T-helper 1 cell (primary cell): Measurements from ENCODE around the gene SPECC1.
"Not testable (repeated sequence)": the region's sequence is repeated elsewhere in the genome, so short reads cannot be mapped to it uniquely, and the experiment has no call there.

ENCODE experiments used
- DNase-seq, 5 donors: peaks; one replicate each; pipeline ENCODE4 v3.0.0-alpha.2; 2012 to 2020

The SPECC1 gene

GRCh38 chr17:20097330-20097729 is 88.2 kb downstream of the SPECC1 start:
- no peak for DNase-seq

- no peak for DNase-seq
These were observed 89.2 kb downstream of the SPECC1 start for GRCh38 chr17:20098314-20098713.

- not testable (repeated sequence) for DNase-seq
These were observed 91.6 kb downstream of the SPECC1 start for GRCh38 chr17:20100806-20101205.

- DNase-seq, result no peak
These were observed 94.6 kb downstream of the SPECC1 start for GRCh38 chr17:20103454-20104446.

- DNase-seq, result no peak
These were observed 96.6 kb downstream of the SPECC1 start for GRCh38 chr17:20105539-20106280.

- DNase-seq, result not testable (repeated sequence)
These were observed 97.3 kb downstream of the SPECC1 start for GRCh38 chr17:20106446-20106845.

- no peak for DNase-seq
These were observed 99.9 kb downstream of the SPECC1 start for GRCh38 chr17:20109076-20109475.

- DNase-seq, result no peak
These were observed 102.4 kb downstream of the SPECC1 start for GRCh38 chr17:20111538-20111937.

- DNase-seq, result no peak
These were observed 105.3 kb downstream of the SPECC1 start for GRCh38 chr17:20114466-20114865.

GRCh38 chr17:20116683-20117309 is 107.6 kb downstream of the SPECC1 start:
- DNase-seq, result peak in 4 of 5 donors; percentile 31 to 53 (median 41)

GRCh38 chr17:20118280-20118679 is 109.1 kb downstream of the SPECC1 start:
- no peak for DNase-seq

GRCh38 chr17:20120836-20121235 is 111.7 kb downstream of the SPECC1 start:
- no peak for DNase-seq

GRCh38 chr17:20121359-20122253 is 112.4 kb downstream of the SPECC1 start:
- peak; percentile 13 to 61 (median 51) for DNase-seq

- no peak for DNase-seq
These were observed 113.2 kb downstream of the SPECC1 start for GRCh38 chr17:20122254-20122879.

- no peak for DNase-seq
These were observed 114.0 kb downstream of the SPECC1 start for GRCh38 chr17:20123209-20123608.

GRCh38 chr17:20125724-20126123 is 116.6 kb downstream of the SPECC1 start:
- DNase-seq, result no peak

- no peak for DNase-seq
These were observed 118.3 kb downstream of the SPECC1 start for GRCh38 chr17:20127360-20128035.

GRCh38 chr17:20128036-20128667 is 119.0 kb downstream of the SPECC1 start:
- no peak for DNase-seq

GRCh38 chr17:20133517-20133916 is 124.4 kb downstream of the SPECC1 start:
- no peak for DNase-seq

GRCh38 chr17:20141198-20141972 is 132.2 kb downstream of the SPECC1 start:
- no peak for DNase-seq
